ENCODE measurements around the gene TACC3. TPM values are rescaled to one million over a fixed set of nuclear protein-coding genes. Genes with fewer than 3 reads are reported as not detected.

The TACC3 gene
- polyA plus RNA-seq, 1 donor, result 67.3 TPM

- DNase-seq, result no peak
Observed at GRCh38 chr4:1792158-1792831, 71.0 kb downstream of the TACC3 start.

GRCh38 chr4:1792832-1793495 is 71.6 kb downstream of the TACC3 start, which contains the start of gene FGFR3:
FGFR3 (plus strand) TSS chr4:1793293; CDS start chr4:1793935, 642 bp downstream.
- DNase-seq, result no peak

- DNase-seq, result no peak
Observed at GRCh38 chr4:1793496-1793840, 72.1 kb downstream of the TACC3 start.

GRCh38 chr4:1793940-1794808 is 72.9 kb downstream of the TACC3 start:
- DNase-seq, result no peak

Other genes starting within 250 kb of the TACC3 start
- gene FAM53A, start 37.2 kb upstream of the TACC3 start, polyA plus RNA-seq (ENCODE audit: insufficient read length), result 1.4 TPM
- 90.2 TPM for gene SLBP, start 9.2 kb upstream of the TACC3 start, polyA plus RNA-seq (ENCODE audit: insufficient read length)
- 34.7 TPM for gene TMEM129, start 198 bp upstream of the TACC3 start, polyA plus RNA-seq (ENCODE audit: insufficient read length)
- 87.6 TPM for gene FGFR3, start 71.8 kb downstream of the TACC3 start, polyA plus RNA-seq (ENCODE audit: insufficient read length)
- 28.8 TPM for gene LETM1, start 134.6 kb downstream of the TACC3 start, polyA plus RNA-seq (ENCODE audit: insufficient read length)
- gene NSD2, start 149.9 kb downstream of the TACC3 start, polyA plus RNA-seq (ENCODE audit: insufficient read length), result 103 TPM